Measurements from ENCODE around the gene IL17RD.

IL17RD gene

DNA sequence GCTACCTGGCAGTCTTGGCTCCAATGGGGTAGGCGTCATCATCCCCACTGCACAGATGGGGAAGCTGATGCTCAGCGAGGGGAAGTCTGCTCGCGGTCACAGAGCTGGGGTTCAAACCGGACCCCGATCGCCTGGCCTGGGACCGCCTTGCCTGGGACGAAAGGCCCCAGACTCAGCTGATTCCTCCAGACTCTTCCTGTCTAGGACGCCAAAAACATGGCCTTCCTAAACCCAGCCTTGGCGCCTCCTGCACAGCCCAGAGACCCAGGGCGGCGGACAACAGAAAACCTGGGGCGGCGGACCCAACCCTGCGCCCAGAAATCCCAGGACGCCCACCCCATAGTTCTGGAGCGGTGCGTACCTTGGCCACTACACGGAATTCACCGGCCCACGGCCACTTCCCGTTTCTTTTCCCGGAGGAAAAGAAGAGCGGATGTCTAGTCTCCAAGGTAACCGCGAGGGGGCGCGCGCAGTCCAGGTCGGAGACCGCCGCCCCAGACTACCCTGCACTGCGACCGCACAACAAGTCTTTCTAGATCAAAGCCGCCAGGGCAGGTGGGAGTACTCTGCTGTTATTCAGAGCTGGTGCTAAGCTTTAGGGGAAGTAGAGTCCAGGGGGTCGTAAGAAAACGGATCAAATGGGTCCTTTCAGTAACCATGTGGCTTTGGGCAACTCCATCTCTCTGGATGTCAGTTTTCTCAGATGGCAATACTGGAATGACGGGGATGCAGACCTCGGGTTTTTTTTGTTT is 4.9 kb upstream of the IL17RD start:
- Histone ChIP-seq H3K27me3 (replicated peaks) (no peaks in the 10 kb centered on the region), H3K4me3 (ENCODE audit: low read depth, low read length) (peak overlapping the region; percentile 63), H3K36me3 (replicated peaks) (no peaks in the 10 kb centered on the region), H3K27ac (no peak overlapping the region)
- in situ Hi-C loops (cut with HindIII; ENCODE audit: low pct_ligation_motif_present, low sequenced_read_pairs), result no loop called here
- TF ChIP-seq, protein P1, sequence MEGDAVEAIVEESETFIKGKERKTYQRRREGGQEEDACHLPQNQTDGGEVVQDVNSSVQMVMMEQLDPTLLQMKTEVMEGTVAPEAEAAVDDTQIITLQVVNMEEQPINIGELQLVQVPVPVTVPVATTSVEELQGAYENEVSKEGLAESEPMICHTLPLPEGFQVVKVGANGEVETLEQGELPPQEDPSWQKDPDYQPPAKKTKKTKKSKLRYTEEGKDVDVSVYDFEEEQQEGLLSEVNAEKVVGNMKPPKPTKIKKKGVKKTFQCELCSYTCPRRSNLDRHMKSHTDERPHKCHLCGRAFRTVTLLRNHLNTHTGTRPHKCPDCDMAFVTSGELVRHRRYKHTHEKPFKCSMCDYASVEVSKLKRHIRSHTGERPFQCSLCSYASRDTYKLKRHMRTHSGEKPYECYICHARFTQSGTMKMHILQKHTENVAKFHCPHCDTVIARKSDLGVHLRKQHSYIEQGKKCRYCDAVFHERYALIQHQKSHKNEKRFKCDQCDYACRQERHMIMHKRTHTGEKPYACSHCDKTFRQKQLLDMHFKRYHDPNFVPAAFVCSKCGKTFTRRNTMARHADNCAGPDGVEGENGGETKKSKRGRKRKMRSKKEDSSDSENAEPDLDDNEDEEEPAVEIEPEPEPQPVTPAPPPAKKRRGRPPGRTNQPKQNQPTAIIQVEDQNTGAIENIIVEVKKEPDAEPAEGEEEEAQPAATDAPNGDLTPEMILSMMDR (IDR thresholded peaks at IDR 0.05; ENCODE audit: low read depth, low read length, missing control alignments), result peak; percentile 89
- peak; percentile 34 for DNase-seq

DNA sequence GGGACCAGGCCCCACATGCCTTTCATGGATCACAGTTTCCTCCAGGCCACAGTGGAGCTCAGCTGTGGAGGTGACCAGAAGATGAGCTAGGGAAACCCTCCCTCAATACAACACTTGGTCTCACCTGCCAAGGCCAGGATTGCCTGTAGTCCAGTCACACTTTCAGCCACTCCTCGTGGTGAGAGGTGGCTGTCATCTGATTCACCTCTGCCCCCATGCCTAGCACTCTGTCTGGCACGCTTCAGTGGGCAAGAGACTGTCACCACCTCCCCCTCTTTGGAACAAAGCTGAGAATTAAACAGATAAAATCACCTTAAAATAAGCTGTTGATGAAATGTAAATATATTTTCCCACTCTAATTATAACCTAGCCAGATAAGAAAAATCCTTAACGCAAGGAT is 4.0 kb upstream of the IL17RD start:
- Histone ChIP-seq H3K4me3 (ENCODE audit: low read depth, low read length) (no peak overlapping the region), H3K36me3 (replicated peaks) (no peaks in the 10 kb centered on the region), H3K27me3 (replicated peaks) (no peaks in the 10 kb centered on the region), H3K27ac (no peak overlapping the region)
- in situ Hi-C loops (cut with HindIII; ENCODE audit: low pct_ligation_motif_present, low sequenced_read_pairs), result no loop called here
- DNase-seq, result no peak
- TF ChIP-seq, protein P1 (IDR thresholded peaks at IDR 0.05; ENCODE audit: low read depth, low read length, missing control alignments), result no peak

DNA sequence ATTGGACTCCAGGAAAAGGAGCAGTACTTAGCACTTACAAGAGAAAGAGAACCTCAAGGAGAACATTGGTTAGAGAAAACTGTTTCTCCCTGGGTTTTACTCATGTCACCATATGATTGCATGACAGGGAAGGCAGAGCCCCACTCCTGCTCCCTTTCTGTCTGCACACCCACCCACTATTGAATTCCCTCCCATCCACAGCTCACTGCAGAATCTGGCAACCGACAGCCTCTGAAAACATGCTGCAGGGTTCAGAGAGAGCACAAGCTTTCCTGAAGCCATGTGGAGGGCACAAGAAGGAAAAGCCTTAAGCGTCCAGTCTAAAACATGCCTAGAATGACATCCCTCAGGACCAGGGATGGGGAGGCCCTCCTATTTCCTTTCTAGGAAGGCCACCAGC is 3.0 kb upstream of the IL17RD start:
- H3K27ac ChIP-seq, result no peak overlapping the region
- TF ChIP-seq, protein P1 (IDR thresholded peaks at IDR 0.05; ENCODE audit: low read depth, low read length, missing control alignments), result no peak
- DNase-seq, result no peak
- no peak overlapping the region for H3K4me3 ChIP-seq (ENCODE audit: low read depth, low read length)
- no peaks in the 10 kb centered on the region for H3K27me3 ChIP-seq (replicated peaks)
- in situ Hi-C loops (cut with HindIII; ENCODE audit: low pct_ligation_motif_present, low sequenced_read_pairs), result no loop called here
- H3K36me3 ChIP-seq (replicated peaks), result no peaks in the 10 kb centered on the region

DNA sequence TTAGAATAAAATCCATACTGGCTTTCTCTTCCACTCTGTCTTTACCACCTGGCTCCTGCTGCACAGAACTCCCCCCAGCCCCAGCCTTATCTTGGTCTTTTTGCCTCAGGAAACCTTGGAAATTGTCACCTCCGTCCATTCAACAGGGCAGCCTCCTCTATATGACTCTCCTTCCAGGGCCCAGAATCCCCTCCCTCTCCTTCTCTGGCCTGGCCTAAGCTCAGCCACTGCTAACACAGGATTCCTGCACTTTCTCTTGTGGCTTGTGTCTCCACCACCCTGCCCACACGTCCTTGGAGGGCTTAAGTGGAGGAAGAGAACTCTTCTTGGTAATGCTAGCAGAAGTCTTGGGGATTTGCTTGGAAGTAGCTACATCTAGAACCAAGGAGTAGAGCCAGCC is 1.5 kb upstream of the IL17RD start:
- TF ChIP-seq, protein P1 (IDR thresholded peaks at IDR 0.05; ENCODE audit: low read depth, low read length, missing control alignments), result no peak
- H3K36me3 ChIP-seq (replicated peaks), result no peaks in the 10 kb centered on the region
- DNase-seq, result no peak
- H3K27me3 ChIP-seq (replicated peaks), result no peaks in the 10 kb centered on the region
- no peak overlapping the region for H3K27ac ChIP-seq
- in situ Hi-C loops (cut with HindIII; ENCODE audit: low pct_ligation_motif_present, low sequenced_read_pairs), result no loop called here
- H3K4me3 ChIP-seq (ENCODE audit: low read depth, low read length), result no peak overlapping the region

DNA sequence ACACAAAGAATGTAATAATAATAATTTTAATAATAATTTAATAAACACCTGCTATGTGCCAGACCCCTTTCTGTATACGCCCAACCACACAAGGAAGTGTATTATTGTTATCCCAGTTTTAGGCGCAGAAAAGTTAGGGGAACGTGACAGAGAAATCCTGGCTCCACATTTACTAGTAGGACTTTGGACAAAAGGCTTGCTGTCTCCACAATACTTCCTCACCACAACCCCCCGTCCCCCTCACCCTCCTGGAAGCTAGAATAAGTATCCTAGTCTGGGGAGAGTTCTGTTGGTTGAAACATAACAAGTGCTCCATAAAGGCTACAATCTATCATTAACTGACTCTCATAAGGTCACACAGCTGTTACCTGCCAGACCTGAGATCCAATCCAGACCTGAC is 488 bp upstream of the IL17RD start:
- TF ChIP-seq, protein P1 (IDR thresholded peaks at IDR 0.05; ENCODE audit: low read depth, low read length, missing control alignments), result no peak
- H3K36me3 ChIP-seq (replicated peaks), result no peaks in the 10 kb centered on the region
- no peak for DNase-seq
- H3K27me3 ChIP-seq (replicated peaks), result no peaks in the 10 kb centered on the region
- in situ Hi-C loops (cut with HindIII; ENCODE audit: low pct_ligation_motif_present, low sequenced_read_pairs), result no loop called here
- H3K27ac ChIP-seq, result no peak overlapping the region
- H3K4me3 ChIP-seq (ENCODE audit: low read depth, low read length), result no peak overlapping the region

DNA sequence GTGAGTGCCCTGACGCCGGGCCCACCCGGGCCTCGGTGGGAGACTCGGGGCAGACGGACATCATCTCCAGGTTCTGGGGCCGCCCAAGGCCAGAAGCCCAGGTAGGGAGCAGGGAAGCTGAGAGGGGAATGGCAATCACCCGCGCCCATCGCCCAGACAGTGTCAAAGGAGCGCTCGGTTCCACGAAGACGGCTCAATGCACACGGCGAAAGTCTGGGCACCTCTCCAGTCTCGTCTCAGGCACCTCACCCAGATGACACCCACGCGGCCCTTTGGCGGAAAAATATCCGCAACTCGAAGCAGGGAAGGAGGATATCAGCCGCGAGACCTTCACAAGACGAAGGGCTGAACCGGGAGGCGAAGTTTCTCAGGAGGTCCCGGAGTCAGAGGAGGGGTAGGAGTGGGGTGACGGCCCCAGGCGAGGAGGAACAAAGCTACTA is 916 bp downstream of the IL17RD start:
- TF ChIP-seq, protein P1 (IDR thresholded peaks at IDR 0.05; ENCODE audit: low read depth, low read length, missing control alignments), result no peak
- in situ Hi-C loops (cut with HindIII; ENCODE audit: low pct_ligation_motif_present, low sequenced_read_pairs), result no loop called here
- H3K27ac ChIP-seq, result no peak overlapping the region
- H3K27me3 ChIP-seq (replicated peaks), result no peaks in the 10 kb centered on the region
- DNase-seq, result no peak
- peak overlapping the region; percentile 65 for H3K4me3 ChIP-seq (ENCODE audit: low read depth, low read length)
- no peaks in the 10 kb centered on the region for H3K36me3 ChIP-seq (replicated peaks)

Data from brain microvascular endothelial cell (primary cell).